Muscle of leg (tissue), 11 donors: Measurements from ENCODE around the gene ZNHIT1. TPM values are rescaled to one million over a fixed set of nuclear protein-coding genes. Genes with fewer than 3 reads are reported as not detected.

ENCODE experiments used
- DNase-seq: peaks from one replicate; pipeline ENCODE4 v3.0.0; 2013
- H3K27ac ChIP-seq: one replicate; pipeline ENCODE4 v1.5.1; 2013; ENCODE audit warnings: mild to moderate bottlenecking, low read length, control low read depth
- H3K27me3 ChIP-seq: one replicate; pipeline ENCODE4 v1.6.1; 2013; ENCODE audit warnings: low read length; ENCODE audit not compliant: control insufficient read depth, insufficient read depth
- H3K36me3 ChIP-seq: one replicate; pipeline ENCODE4 v1.6.1; 2013; ENCODE audit warnings: low read length; ENCODE audit not compliant: control insufficient read depth, insufficient read depth
- H3K4me1 ChIP-seq: one replicate; pipeline ENCODE4 v1.6.1; 2013; ENCODE audit warnings: low read length; ENCODE audit not compliant: control insufficient read depth, insufficient read depth
- H3K4me3 ChIP-seq: one replicate; pipeline ENCODE4 v1.5.1; 2013; ENCODE audit warnings: low read length, control low read depth
- H3K9me3 ChIP-seq: replicated peaks from 2 replicates; pipeline ENCODE4 v1.6.1; 2013; ENCODE audit warnings: low read depth, low read length; ENCODE audit not compliant: control insufficient read depth
- WGBS: methylation state at CpG from one replicate; pipeline ENCODE4 v1.1.5; 2013; ENCODE audit warnings: missing lambda C conversion rate; ENCODE audit not compliant: insufficient coverage; 5-methylcytosine and 5-hydroxymethylcytosine counted together
- polyA plus RNA-seq, 8 donors: library from polyadenylated mRNA; unstranded; fragments of 120-200 nt; gene quantifications; one replicate each; pipeline versions ENCODE4 v1.2.1 to v1.2.3, GENCODE V29; 2013; ENCODE audit warnings: inconsistent platforms in 1 of 8, low replicate concordance in 1 of 8; ENCODE audit not compliant: insufficient read length in 8 of 8, insufficient read depth in 1 of 8
- total RNA-seq: library from RNA; stranded (reverse); fragments of 120-200 nt; gene quantifications from one replicate; pipeline ENCODE4 v1.2.4, GENCODE V29; 2013

The ZNHIT1 gene
- total and polyA plus RNA-seq, 9 donors: 45.4 to 67.3 (median 47.8) TPM

GRCh38 chr7:101212014-101212413 lies 6.0 kb upstream of the ZNHIT1 start:
- Histone ChIP-seq H3K36me3 (peaks cover 65% of the 10 kb centered on the region), H3K4me3 (no peak overlapping the region), H3K9me3 (no peaks in the 10 kb centered on the region), H3K27ac (no peak overlapping the region), H3K4me1 (peaks cover 16% of the 10 kb centered on the region), H3K27me3 (no peaks in the 10 kb centered on the region)
- WGBS: 82% methylated on average over 5 of the region's 8 CpGs
- DNase-seq: no peak

GRCh38 chr7:101216001-101216859 lies 1.7 kb upstream of the ZNHIT1 start:
- Histone ChIP-seq H3K27me3 (no peaks in the 10 kb centered on the region), H3K9me3 (no peaks in the 10 kb centered on the region), H3K4me3 (peak overlapping the region; percentile 84), H3K4me1 (peaks cover 26% of the 10 kb centered on the region), H3K27ac (peak overlapping the region; percentile 76), H3K36me3 (peaks cover 33% of the 10 kb centered on the region)
- WGBS: 80% methylated on average over 14 of the region's 31 CpGs
- no peak for DNase-seq

- Histone ChIP-seq H3K4me3 (peak overlapping the region; percentile 84), H3K27me3 (no peaks in the 10 kb centered on the region), H3K36me3 (peaks cover 29% of the 10 kb centered on the region), H3K27ac (peak overlapping the region; percentile 76), H3K4me1 (peaks cover 26% of the 10 kb centered on the region), H3K9me3 (no peaks in the 10 kb centered on the region)
- DNase-seq: peak; percentile 53
- WGBS: under 1% methylated on average over 33 of the region's 34 CpGs
These were observed 1.0 kb upstream of the ZNHIT1 start for GRCh38 chr7:101216860-101217387.

GRCh38 chr7:101218236-101219125 lies 516 bp downstream of the ZNHIT1 start:
- 18% methylated on average over 11 of the region's 26 CpGs for WGBS
- no peaks in the 10 kb centered on the region for H3K9me3 ChIP-seq
- peaks cover 28% of the 10 kb centered on the region for H3K36me3 ChIP-seq
- no peak for DNase-seq
- H3K27ac ChIP-seq: peak overlapping the region; percentile 47
- peaks cover 26% of the 10 kb centered on the region for H3K4me1 ChIP-seq
- no peaks in the 10 kb centered on the region for H3K27me3 ChIP-seq
- H3K4me3 ChIP-seq: peak overlapping the region; percentile 84

GRCh38 chr7:101220295-101220694 lies 2.3 kb downstream of the ZNHIT1 start:
- H3K27me3 ChIP-seq: no peaks in the 10 kb centered on the region
- no peak overlapping the region for H3K27ac ChIP-seq
- H3K4me3 ChIP-seq: no peak overlapping the region
- WGBS: 79% methylated on average over 4 of the region's 5 CpGs
- H3K4me1 ChIP-seq: peaks cover 22% of the 10 kb centered on the region
- peaks cover 37% of the 10 kb centered on the region for H3K36me3 ChIP-seq
- H3K9me3 ChIP-seq: no peaks in the 10 kb centered on the region
- DNase-seq: no peak

GRCh38 chr7:101222275-101222830 lies 4.4 kb downstream of the ZNHIT1 start:
- H3K36me3 ChIP-seq: peaks cover 39% of the 10 kb centered on the region
- no peak overlapping the region for H3K4me3 ChIP-seq
- no peak for DNase-seq
- no peak overlapping the region for H3K27ac ChIP-seq
- no peaks in the 10 kb centered on the region for H3K27me3 ChIP-seq
- 86% methylated on average over 22 of the region's 27 CpGs for WGBS
- H3K9me3 ChIP-seq: no peaks in the 10 kb centered on the region
- peaks cover 10% of the 10 kb centered on the region for H3K4me1 ChIP-seq

GRCh38 chr7:101223528-101223927 lies 5.6 kb downstream of the ZNHIT1 start:
- H3K27ac ChIP-seq: no peak overlapping the region
- 96% methylated on average over 9 of the region's 15 CpGs for WGBS
- H3K27me3 ChIP-seq: no peaks in the 10 kb centered on the region
- peaks cover 7% of the 10 kb centered on the region for H3K4me1 ChIP-seq
- H3K9me3 ChIP-seq: no peaks in the 10 kb centered on the region
- no peak for DNase-seq
- peaks cover 45% of the 10 kb centered on the region for H3K36me3 ChIP-seq
- no peak overlapping the region for H3K4me3 ChIP-seq

- H3K36me3 ChIP-seq: peaks cover 48% of the 10 kb centered on the region
- H3K27me3 ChIP-seq: no peaks in the 10 kb centered on the region
- no peak overlapping the region for H3K27ac ChIP-seq
- no peak overlapping the region for H3K4me3 ChIP-seq
- no peak for DNase-seq
- WGBS: 100% methylated on average over 2 of the region's 6 CpGs
- no peaks in the 10 kb centered on the region for H3K9me3 ChIP-seq
- H3K4me1 ChIP-seq: no peaks in the 10 kb centered on the region
These were observed 7.7 kb downstream of the ZNHIT1 start for GRCh38 chr7:101225650-101226049.

GRCh38 chr7:101226721-101227120 lies 8.8 kb downstream of the ZNHIT1 start:
- H3K4me3 ChIP-seq: no peak overlapping the region

More at GRCh38 chr7:101226721-101227120, 8.8 kb downstream of the ZNHIT1 start:
- Histone ChIP-seq H3K36me3 (peaks cover 44% of the 10 kb centered on the region), H3K27me3 (no peaks in the 10 kb centered on the region), H3K4me1 (peaks cover 1% of the 10 kb centered on the region), H3K27ac (no peak overlapping the region), H3K9me3 (no peaks in the 10 kb centered on the region)
- WGBS: 96% methylated on average over 3 of the region's 9 CpGs
- no peak for DNase-seq
